Measurements from ENCODE around the gene SLC14A1.

SLC14A1 gene

GRCh38 chr18:45712061-45712460 is 11.9 kb upstream of the SLC14A1 start:
- Histone ChIP-seq H3K27me3 (ENCODE audit: insufficient read depth, low read depth) (no peaks in the 10 kb centered on the region), H3K4me1 (ENCODE audit: low read depth, poor library complexity, severe bottlenecking) (no peaks in the 10 kb centered on the region), H4K20me1 (ENCODE audit: insufficient read depth) (no peaks in the 10 kb centered on the region), H3K4me2 (no peak overlapping the region), H3K36me3 (ENCODE audit: insufficient read depth) (no peaks in the 10 kb centered on the region), H2AFZ (ENCODE audit: low read depth) (no peak overlapping the region), H3K9ac (no peak overlapping the region), H3K4me3 (IDR thresholded peaks at IDR 0.05; ENCODE audit: insufficient read depth, low read depth, low read length) (no peak overlapping the region), H3K79me2 (ENCODE audit: insufficient read depth, low read depth) (no peaks in the 10 kb centered on the region), H3K27ac (no peak overlapping the region)
- TF ChIP-seq, protein P1, sequence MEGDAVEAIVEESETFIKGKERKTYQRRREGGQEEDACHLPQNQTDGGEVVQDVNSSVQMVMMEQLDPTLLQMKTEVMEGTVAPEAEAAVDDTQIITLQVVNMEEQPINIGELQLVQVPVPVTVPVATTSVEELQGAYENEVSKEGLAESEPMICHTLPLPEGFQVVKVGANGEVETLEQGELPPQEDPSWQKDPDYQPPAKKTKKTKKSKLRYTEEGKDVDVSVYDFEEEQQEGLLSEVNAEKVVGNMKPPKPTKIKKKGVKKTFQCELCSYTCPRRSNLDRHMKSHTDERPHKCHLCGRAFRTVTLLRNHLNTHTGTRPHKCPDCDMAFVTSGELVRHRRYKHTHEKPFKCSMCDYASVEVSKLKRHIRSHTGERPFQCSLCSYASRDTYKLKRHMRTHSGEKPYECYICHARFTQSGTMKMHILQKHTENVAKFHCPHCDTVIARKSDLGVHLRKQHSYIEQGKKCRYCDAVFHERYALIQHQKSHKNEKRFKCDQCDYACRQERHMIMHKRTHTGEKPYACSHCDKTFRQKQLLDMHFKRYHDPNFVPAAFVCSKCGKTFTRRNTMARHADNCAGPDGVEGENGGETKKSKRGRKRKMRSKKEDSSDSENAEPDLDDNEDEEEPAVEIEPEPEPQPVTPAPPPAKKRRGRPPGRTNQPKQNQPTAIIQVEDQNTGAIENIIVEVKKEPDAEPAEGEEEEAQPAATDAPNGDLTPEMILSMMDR (conservative IDR thresholded peaks at IDR 0.05; ENCODE audit: low read depth, low read length), result no peak

DNA sequence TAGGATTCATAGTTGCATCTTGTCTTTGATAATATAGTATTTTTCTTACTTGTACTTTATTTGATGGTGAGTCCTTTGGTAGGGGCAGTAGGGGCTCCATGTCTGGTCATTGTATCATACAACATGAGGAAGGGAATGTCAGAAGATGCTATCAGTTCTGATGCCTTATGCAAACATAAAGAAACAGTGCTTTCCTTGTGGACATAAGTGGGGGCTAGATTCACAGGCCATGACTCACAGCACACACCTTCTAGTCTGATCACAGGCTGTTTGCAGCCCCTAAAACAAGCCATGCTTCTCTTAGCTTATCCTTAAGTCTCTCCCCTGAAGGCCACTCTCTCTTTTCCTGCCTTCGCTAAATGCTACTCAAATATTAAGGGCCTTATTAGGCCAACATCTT is 10.7 kb upstream of the SLC14A1 start:
- no peaks in the 10 kb centered on the region for H3K79me2 ChIP-seq (ENCODE audit: insufficient read depth, low read depth)
- H3K36me3 ChIP-seq (ENCODE audit: insufficient read depth), result no peaks in the 10 kb centered on the region
- TF ChIP-seq, protein P1 (conservative IDR thresholded peaks at IDR 0.05; ENCODE audit: low read depth, low read length), result no peak
- no peaks in the 10 kb centered on the region for H3K4me1 ChIP-seq (ENCODE audit: low read depth, poor library complexity, severe bottlenecking)
- no peaks in the 10 kb centered on the region for H4K20me1 ChIP-seq (ENCODE audit: insufficient read depth)
- no peak overlapping the region for H3K4me2 ChIP-seq
- H3K4me3 ChIP-seq (IDR thresholded peaks at IDR 0.05; ENCODE audit: insufficient read depth, low read depth, low read length), result no peak overlapping the region
- H3K27me3 ChIP-seq (ENCODE audit: insufficient read depth, low read depth), result no peaks in the 10 kb centered on the region
- no peak overlapping the region for H3K27ac ChIP-seq
- H3K9ac ChIP-seq, result no peak overlapping the region
- no peak overlapping the region for H2AFZ ChIP-seq (ENCODE audit: low read depth)

GRCh38 chr18:45715212-45715780 is 8.7 kb upstream of the SLC14A1 start:
- no peak overlapping the region for H3K4me2 ChIP-seq
- no peaks in the 10 kb centered on the region for H3K36me3 ChIP-seq (ENCODE audit: insufficient read depth)
- no peaks in the 10 kb centered on the region for H4K20me1 ChIP-seq (ENCODE audit: insufficient read depth)
- H3K4me1 ChIP-seq (ENCODE audit: low read depth, poor library complexity, severe bottlenecking), result no peaks in the 10 kb centered on the region
- no peak overlapping the region for H2AFZ ChIP-seq (ENCODE audit: low read depth)
- TF ChIP-seq, protein P1 (conservative IDR thresholded peaks at IDR 0.05; ENCODE audit: low read depth, low read length), result no peak
- no peak overlapping the region for H3K4me3 ChIP-seq (IDR thresholded peaks at IDR 0.05; ENCODE audit: insufficient read depth, low read depth, low read length)
- H3K27ac ChIP-seq, result no peak overlapping the region
- H3K27me3 ChIP-seq (ENCODE audit: insufficient read depth, low read depth), result no peaks in the 10 kb centered on the region
- no peak overlapping the region for H3K9ac ChIP-seq
- H3K79me2 ChIP-seq (ENCODE audit: insufficient read depth, low read depth), result no peaks in the 10 kb centered on the region

DNA sequence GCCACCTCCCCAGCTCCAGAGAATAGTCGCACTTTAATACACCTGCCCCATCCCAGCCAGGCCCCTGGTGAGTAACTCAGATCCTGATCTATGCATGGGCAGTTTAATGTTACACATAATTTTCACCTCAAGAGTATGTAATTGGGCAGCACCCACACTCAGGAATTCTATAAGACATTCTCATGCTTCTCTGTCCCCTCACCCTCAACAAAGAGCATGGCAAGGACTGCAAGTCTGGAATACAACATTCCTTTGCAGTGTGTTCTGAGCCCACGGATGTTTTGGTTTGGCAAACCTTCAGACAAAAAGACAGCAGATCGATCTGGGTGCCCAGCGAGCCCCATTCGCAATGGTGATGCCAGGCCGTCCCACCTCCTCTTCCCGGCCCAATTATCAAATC is 4.9 kb upstream of the SLC14A1 start:
- Histone ChIP-seq H3K4me1 (ENCODE audit: low read depth, poor library complexity, severe bottlenecking) (no peaks in the 10 kb centered on the region), H3K4me2 (no peak overlapping the region), H3K27ac (no peak overlapping the region), H3K36me3 (ENCODE audit: insufficient read depth) (no peaks in the 10 kb centered on the region), H3K9ac (no peak overlapping the region), H3K4me3 (IDR thresholded peaks at IDR 0.05; ENCODE audit: insufficient read depth, low read depth, low read length) (no peak overlapping the region), H2AFZ (ENCODE audit: low read depth) (no peak overlapping the region), H3K27me3 (ENCODE audit: insufficient read depth, low read depth) (no peaks in the 10 kb centered on the region), H3K79me2 (ENCODE audit: insufficient read depth, low read depth) (no peaks in the 10 kb centered on the region), H4K20me1 (ENCODE audit: insufficient read depth) (no peaks in the 10 kb centered on the region)
- TF ChIP-seq, protein P1 (conservative IDR thresholded peaks at IDR 0.05; ENCODE audit: low read depth, low read length), result no peak
